HepG2 (cell line): ENCODE results near the gene HTR3C. TPM values are rescaled to one million over a fixed set of nuclear protein-coding genes. Genes with fewer than 3 reads are reported as not detected.

Source experiments
- ADNP ChIP-seq: sonication (generic); formaldehyde crosslinking; IDR thresholded peaks from 2 replicates; pipeline ENCODE4 v1.4.0; 2020; ENCODE audit warnings: missing genetic modification reagents
- ARHGAP35 ChIP-seq: sonication (generic); formaldehyde crosslinking; IDR thresholded peaks from 2 replicates; pipeline ENCODE4 v1.9.0; 2022; ENCODE audit warnings: mild to moderate bottlenecking, inconsistent platforms, moderate library complexity, missing genetic modification reagents, borderline replicate concordance
- CENPX ChIP-seq: sonication (generic); formaldehyde crosslinking; IDR thresholded peaks from 2 replicates; pipeline ENCODE4 v1.9.0; 2021; ENCODE audit warnings: mild to moderate bottlenecking, missing genetic modification reagents, moderate library complexity
- FIP1L1 ChIP-seq: fragments of 200-400 bp; formaldehyde crosslinking; IDR thresholded peaks from 2 replicates; pipeline ENCODE4 v1.6.1; 2018; ENCODE audit warnings: low read depth, mild to moderate bottlenecking, low read length, moderate library complexity, borderline replicate concordance; ENCODE audit not compliant: insufficient read depth
- HOXA5 ChIP-seq: sonication (generic); formaldehyde crosslinking; IDR thresholded peaks from 2 replicates; pipeline ENCODE4 v1.4.0; 2020; ENCODE audit warnings: missing genetic modification reagents
- HOXD1 ChIP-seq: sonication (generic); formaldehyde crosslinking; IDR thresholded peaks from 2 replicates; pipeline ENCODE4 v1.5.0; 2020; ENCODE audit warnings: missing genetic modification reagents
- IRF1 ChIP-seq: sonication (generic); formaldehyde crosslinking; IDR thresholded peaks from 2 replicates; pipeline ENCODE4 v1.4.0; 2020; ENCODE audit warnings: low read depth, mild to moderate bottlenecking, missing genetic modification reagents
- JUND ChIP-seq: sonication (generic); formaldehyde crosslinking; IDR thresholded peaks from 2 replicates; pipeline ENCODE4 v1.8.0; 2022; ENCODE audit warnings: mild to moderate bottlenecking, missing genetic modification reagents
- KLF12 ChIP-seq: sonication (generic); formaldehyde crosslinking; IDR thresholded peaks from 2 replicates; pipeline ENCODE4 v1.4.0; 2020; ENCODE audit warnings: missing genetic modification reagents, borderline replicate concordance
- NFYC ChIP-seq: IDR thresholded peaks from 2 replicates; pipeline ENCODE4 v1.6.1; 2016; ENCODE audit warnings: missing genetic modification reagents, missing compliant biosample characterization
- NRL ChIP-seq: sonication (generic); formaldehyde crosslinking; IDR thresholded peaks from 2 replicates; pipeline ENCODE4 v1.5.0; 2020; ENCODE audit warnings: missing genetic modification reagents, mild to moderate bottlenecking, moderate library complexity, borderline replicate concordance
- PHF8 ChIP-seq: sonication (generic); formaldehyde crosslinking; IDR thresholded peaks from 2 replicates; pipeline ENCODE4 v1.5.0; 2020; ENCODE audit warnings: missing genetic modification reagents
- SIX1 ChIP-seq: sonication (generic); formaldehyde crosslinking; IDR thresholded peaks from 2 replicates; pipeline ENCODE4 v1.4.0; 2020; ENCODE audit warnings: missing genetic modification reagents, borderline replicate concordance
- ZFP37 ChIP-seq: sonication (generic); formaldehyde crosslinking; IDR thresholded peaks from 2 replicates; pipeline ENCODE4 v1.4.0; 2020; ENCODE audit warnings: missing genetic modification reagents, borderline replicate concordance
- ZNF34 ChIP-seq: sonication (generic); formaldehyde crosslinking; IDR thresholded peaks from 2 replicates; pipeline ENCODE4 v1.4.0; 2020; ENCODE audit warnings: mild to moderate bottlenecking, missing genetic modification reagents, borderline replicate concordance
- ZNF350 ChIP-seq: sonication (generic); formaldehyde crosslinking; IDR thresholded peaks from 2 replicates; pipeline ENCODE4 v1.4.0; 2020; ENCODE audit warnings: mild to moderate bottlenecking, low read depth, missing genetic modification reagents, borderline replicate concordance
- ZNF740 ChIP-seq: sonication (generic); formaldehyde crosslinking; IDR thresholded peaks from 2 replicates; pipeline ENCODE4 v1.4.0; 2020; ENCODE audit warnings: missing genetic modification reagents
- ZNF772 ChIP-seq: sonication (generic); formaldehyde crosslinking; IDR thresholded peaks from 2 replicates; pipeline ENCODE4 v1.5.0; 2020; ENCODE audit warnings: mild to moderate bottlenecking, missing genetic modification reagents
- ZNF773 ChIP-seq: sonication (generic); formaldehyde crosslinking; IDR thresholded peaks from 2 replicates; pipeline ENCODE4 v1.4.0; 2020; ENCODE audit warnings: missing genetic modification reagents, borderline replicate concordance
- ZNF775 ChIP-seq: sonication (generic); formaldehyde crosslinking; IDR thresholded peaks from 2 replicates; pipeline ENCODE4 v1.4.0; 2020; ENCODE audit warnings: missing genetic modification reagents, mild to moderate bottlenecking, moderate library complexity, borderline replicate concordance
- ZNF883 ChIP-seq: sonication (generic); formaldehyde crosslinking; IDR thresholded peaks from 2 replicates; pipeline ENCODE4 v1.5.1; 2020; ENCODE audit warnings: mild to moderate bottlenecking, missing genetic modification reagents; ENCODE audit errors: not compliant biosample characterization
- ZSCAN12 ChIP-seq: sonication (generic); formaldehyde crosslinking; IDR thresholded peaks from 2 replicates; pipeline ENCODE4 v1.9.0; 2021; ENCODE audit warnings: mild to moderate bottlenecking, missing genetic modification reagents
- polyA plus RNA-seq, 8 experiments: library from polyadenylated mRNA; depleted of rRNA in 3 of 8; stranded (reverse) in 7 of 8; unstranded in 1 of 8; fragments of >200 nt; fragmentation: Illumina TruSeq in 4 of 8; extraction: Trizol in 4 of 8; gene quantifications; 2 replicates each; pipeline versions ENCODE4 v1.2.1 to v1.2.3, GENCODE V29; 2011 to 2016; ENCODE audit warnings: low read depth in 4 of 8, missing spikeins in 1 of 8, mixed read lengths in 1 of 8; ENCODE audit not compliant: insufficient read depth in 1 of 8
- total RNA-seq, 5 experiments: library from RNA; depleted of rRNA; stranded (reverse); fragments of >200 nt; fragmentation: Illumina TruSeq; extraction: Trizol; gene quantifications; 2 replicates each; pipeline ENCODE4 v1.2.3, GENCODE V29; 2016; ENCODE audit warnings: low read depth in 1 of 5
- TF ChIP-seq, protein P1 (sequence below): sonication (generic); formaldehyde crosslinking; IDR thresholded peaks from 2 replicates; pipeline ENCODE4 v1.4.0; 2020; ENCODE audit warnings: missing genetic modification reagents, low read depth, mild to moderate bottlenecking, borderline replicate concordance

Gene HTR3C
- total and polyA plus RNA-seq, 2 of the 13 experiments (the other 11 are each of a cell fraction or from before 2014, with no cell fraction given), result not detected

DNA sequence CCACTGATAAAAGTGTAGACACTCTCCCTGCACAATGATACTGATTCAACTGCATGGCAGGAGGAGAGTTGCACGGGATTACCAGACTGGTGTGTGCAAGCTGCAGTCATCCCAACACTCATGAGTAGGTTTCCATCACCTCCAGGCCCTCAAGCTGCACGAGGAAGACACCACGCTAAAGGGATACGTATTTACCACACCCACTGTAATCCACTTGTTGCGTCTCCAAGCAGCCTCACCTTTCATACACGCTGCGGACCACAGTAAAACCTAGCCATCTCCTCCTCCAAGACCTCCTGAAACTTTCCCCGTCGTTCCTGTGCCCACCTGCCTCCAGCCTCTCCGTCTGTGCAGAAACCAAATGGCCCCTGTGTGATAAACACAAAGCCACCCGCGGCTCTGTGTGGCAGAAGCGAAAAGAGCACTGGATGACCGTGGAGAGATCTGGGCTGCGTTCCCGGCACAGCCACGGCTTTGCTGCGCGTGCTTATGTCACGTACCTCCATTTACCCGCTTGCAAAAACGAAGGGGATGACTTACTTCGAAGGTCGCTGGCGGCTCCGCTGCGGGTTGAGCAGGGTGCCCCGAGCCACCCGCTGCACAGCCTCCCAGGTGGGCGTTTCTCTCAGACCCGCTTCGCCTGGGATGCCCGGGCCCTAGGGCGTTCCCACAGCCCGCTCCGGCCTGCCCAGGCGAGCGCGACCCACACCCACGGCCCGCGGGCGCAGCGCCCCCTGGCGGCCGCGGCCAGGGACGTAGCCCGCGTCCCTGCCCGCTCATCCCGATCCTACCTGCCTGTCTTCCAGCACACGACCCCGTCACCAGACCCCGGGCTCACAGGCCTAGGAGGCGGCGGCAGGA is 35.8 kb upstream of the HTR3C start (continued):
- TF ChIP-seq NFYC (CRISPR knock-in tag) (no peak), JUND (CRISPR knock-in tag) (no peak), SIX1 (no peak), ZNF883 (CRISPR knock-in tag) (no peak), KLF12 (CRISPR knock-in tag) (no peak), PHF8 (CRISPR knock-in tag) (no peak), ZNF775 (CRISPR knock-in tag) (no peak), ZSCAN12 (CRISPR knock-in tag) (no peak), ARHGAP35 (no peak), NRL (CRISPR knock-in tag) (no peak), ZNF772 (CRISPR knock-in tag) (no peak), HOXA5 (CRISPR knock-in tag) (0 out of 2 replicates have a peak, but pooled peaks have one; percentile 14), ZFP37 (no peak), ZNF740 (0 out of 2 replicates have a peak, but pooled peaks have one; percentile 34), HOXD1 (CRISPR knock-in tag) (no peak), ZNF350 (CRISPR knock-in tag) (no peak), ZNF773 (CRISPR knock-in tag) (peak; percentile 52; the same call in 1 of the 2 replicates), IRF1 (no peak), CENPX (CRISPR knock-in tag) (no peak), ADNP (CRISPR knock-in tag) (0 out of 2 replicates have a peak, but pooled peaks have one; percentile 47), ZNF34 (no peak), FIP1L1 (no peak)
- TF ChIP-seq, protein P1, sequence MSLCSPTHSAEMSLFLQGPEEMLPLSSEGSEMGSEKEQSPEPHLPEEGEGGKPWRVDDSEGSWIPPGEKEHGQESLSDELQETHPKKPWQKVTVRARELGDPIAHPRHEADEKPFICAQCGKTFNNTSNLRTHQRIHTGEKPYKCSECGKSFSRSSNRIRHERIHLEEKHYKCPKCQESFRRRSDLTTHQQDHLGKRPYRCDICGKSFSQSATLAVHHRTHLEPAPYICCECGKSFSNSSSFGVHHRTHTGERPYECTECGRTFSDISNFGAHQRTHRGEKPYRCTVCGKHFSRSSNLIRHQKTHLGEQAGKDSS, result no peak
